ENCODE measurements around the gene KCNMA1. TPM values are rescaled to one million over a fixed set of nuclear protein-coding genes. Genes with fewer than 3 reads are reported as not detected.

Gene KCNMA1
- total RNA-seq, 1 experiment from 2014 or later, result 1.8 TPM

DNA sequence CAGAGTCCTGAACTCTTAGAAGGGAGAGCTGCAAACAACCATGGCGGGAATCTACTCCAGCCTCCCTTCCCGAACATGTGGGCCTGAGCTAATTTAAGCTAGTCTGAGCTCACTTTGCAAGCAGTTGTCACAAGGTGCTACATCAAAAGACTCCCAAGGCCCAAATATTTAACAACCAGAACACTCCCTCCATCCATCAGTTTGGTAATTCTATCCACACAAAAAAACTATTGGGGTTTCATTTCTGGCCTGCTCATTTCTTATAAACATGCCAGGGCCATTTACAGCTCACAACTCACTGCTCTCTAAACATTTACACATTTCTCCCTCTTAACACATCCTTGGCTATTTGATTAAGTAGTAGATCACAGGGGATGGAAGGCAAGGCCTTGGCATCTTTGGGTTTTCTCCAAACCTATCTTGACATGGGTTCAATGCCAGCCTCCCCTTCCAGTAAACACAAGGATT lies 263.4 kb downstream of the KCNMA1 start:
- no peak overlapping the region for H3K4me3 ChIP-seq
- H3K36me3 ChIP-seq, result no peaks in the 10 kb centered on the region
- H3K9me3 ChIP-seq (replicated peaks), result no peaks in the 10 kb centered on the region
- no peaks in the 10 kb centered on the region for H3K27me3 ChIP-seq (replicated peaks)
- H3K4me1 ChIP-seq (replicated peaks), result no peaks in the 10 kb centered on the region
- H3K27ac ChIP-seq, result no peak overlapping the region
- no peak for DNase-seq (ENCODE audit: low read depth in 1 of 2, low spot score in 2 of 2)

DNA sequence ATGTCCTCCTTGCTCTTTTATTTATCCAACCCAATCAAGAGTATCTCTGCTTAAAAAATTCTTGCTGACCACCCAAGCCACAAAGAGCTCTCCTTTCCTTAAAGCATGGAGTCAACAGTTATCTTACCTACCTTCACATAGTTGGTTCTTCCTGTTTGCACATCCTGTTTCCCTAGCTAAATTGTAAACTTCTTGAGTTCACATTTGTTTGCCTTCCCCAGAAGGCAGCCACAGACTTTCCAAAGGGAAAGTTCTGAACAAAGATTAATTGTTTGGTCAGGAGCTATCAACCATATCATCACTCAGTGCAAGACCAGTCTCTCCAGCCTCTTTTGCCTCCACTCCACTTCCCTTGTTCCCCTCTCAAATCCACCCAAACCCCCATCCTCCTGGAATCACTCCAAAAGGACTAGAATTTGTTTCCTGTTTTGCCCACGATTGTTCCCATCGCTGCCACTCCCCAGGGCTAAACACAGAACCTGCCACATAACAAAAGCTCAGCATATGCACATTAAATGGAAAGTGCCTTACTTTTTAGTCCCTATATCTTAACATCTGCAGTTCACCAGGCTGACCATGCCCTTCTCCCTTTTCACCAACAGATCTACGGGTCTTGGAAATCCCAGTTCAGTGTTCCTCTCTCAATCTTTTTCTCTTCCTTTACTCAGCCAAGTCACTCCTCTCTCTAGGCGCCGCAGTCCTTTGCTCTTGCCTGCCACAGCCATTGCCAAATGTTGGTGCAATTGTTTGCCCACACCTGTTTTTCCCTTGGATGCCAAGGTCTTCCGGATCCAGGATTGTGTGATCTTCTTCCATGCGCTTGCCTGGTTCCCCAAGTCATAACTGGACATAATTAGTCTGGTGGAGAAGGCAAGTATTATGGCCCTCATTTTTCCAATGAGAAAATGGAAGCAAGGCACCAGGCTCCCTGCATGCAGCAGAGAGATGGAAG lies 265.5 kb downstream of the KCNMA1 start:
- Histone ChIP-seq H3K27ac (no peak overlapping the region), H3K4me1 (replicated peaks) (no peaks in the 10 kb centered on the region), H3K27me3 (replicated peaks) (no peaks in the 10 kb centered on the region), H3K36me3 (no peaks in the 10 kb centered on the region), H3K4me3 (no peak overlapping the region), H3K9me3 (replicated peaks) (no peaks in the 10 kb centered on the region)
- no peak for DNase-seq (ENCODE audit: low read depth in 1 of 2, low spot score in 2 of 2)

DNA sequence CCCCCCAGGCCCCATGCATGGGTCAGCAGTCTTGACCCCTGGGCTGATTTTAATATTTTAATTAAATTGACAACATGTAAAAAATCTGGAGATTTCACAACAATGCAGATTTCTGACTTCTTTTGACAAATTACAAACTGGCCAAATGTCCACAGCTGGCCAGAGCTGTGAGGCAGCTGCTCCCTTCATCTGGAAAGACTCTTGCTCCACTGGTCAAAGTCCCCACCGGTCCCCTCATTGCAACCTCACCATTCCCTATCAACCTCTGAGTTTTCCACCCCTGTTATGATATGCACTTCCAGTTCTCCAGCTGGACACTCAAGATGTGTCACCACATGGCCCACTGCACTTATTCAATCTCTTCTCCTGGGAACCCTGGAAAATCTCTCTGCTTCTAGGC lies 266.2 kb downstream of the KCNMA1 start:
- no peaks in the 10 kb centered on the region for H3K27me3 ChIP-seq (replicated peaks)
- H3K4me3 ChIP-seq, result no peak overlapping the region
- DNase-seq (ENCODE audit: low read depth in 1 of 2, low spot score in 2 of 2), result no peak
- H3K36me3 ChIP-seq, result no peaks in the 10 kb centered on the region
- H3K27ac ChIP-seq, result no peak overlapping the region
- H3K4me1 ChIP-seq (replicated peaks), result 0 out of 2 replicates have a peak, but pooled peaks cover 5% of the 10 kb centered on the region
- no peaks in the 10 kb centered on the region for H3K9me3 ChIP-seq (replicated peaks)

DNA sequence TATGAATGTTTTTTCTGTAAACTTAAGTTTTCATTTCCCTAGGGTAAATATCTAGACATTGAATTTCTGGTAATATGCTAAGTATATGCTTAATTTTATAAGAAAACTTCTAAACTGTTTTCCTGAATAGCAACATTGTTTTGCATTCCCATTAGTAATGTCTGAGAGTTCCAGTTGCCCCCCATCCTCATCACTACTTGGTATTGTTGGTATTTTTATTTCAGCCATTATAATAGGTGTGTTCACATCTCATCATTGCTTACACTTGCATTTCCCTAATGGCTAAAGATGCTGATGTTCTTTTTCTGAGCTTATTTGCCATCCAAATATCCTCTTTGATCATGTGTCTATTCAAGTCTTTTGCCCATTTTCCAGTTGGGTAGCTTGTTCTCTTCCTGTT lies 269.6 kb downstream of the KCNMA1 start:
- Histone ChIP-seq H3K27ac (no peak overlapping the region), H3K4me1 (replicated peaks) (0 out of 2 replicates have a peak, but pooled peaks cover 6% of the 10 kb centered on the region), H3K9me3 (replicated peaks) (no peaks in the 10 kb centered on the region), H3K27me3 (replicated peaks) (no peaks in the 10 kb centered on the region), H3K36me3 (no peaks in the 10 kb centered on the region), H3K4me3 (no peak overlapping the region)
- DNase-seq (ENCODE audit: low read depth in 1 of 2, low spot score in 2 of 2), result no peak

- Histone ChIP-seq H3K4me3 (no peak overlapping the region), H3K27ac (no peak overlapping the region), H3K36me3 (no peaks in the 10 kb centered on the region), H3K9me3 (replicated peaks) (no peaks in the 10 kb centered on the region), H3K4me1 (replicated peaks) (peaks cover 10% of the 10 kb centered on the region), H3K27me3 (replicated peaks) (no peaks in the 10 kb centered on the region)
- no peak for DNase-seq (ENCODE audit: low read depth in 1 of 2, low spot score in 2 of 2)
These were observed 274.4 kb downstream of the KCNMA1 start for GRCh38 chr10:77363210-77363609.

- Histone ChIP-seq H3K27me3 (replicated peaks) (no peaks in the 10 kb centered on the region), H3K9me3 (replicated peaks) (no peaks in the 10 kb centered on the region), H3K36me3 (no peaks in the 10 kb centered on the region), H3K4me1 (replicated peaks) (peaks cover 23% of the 10 kb centered on the region), H3K4me3 (no peak overlapping the region), H3K27ac (no peak overlapping the region)
- DNase-seq (ENCODE audit: low read depth in 1 of 2, low spot score in 2 of 2), result no peak
These were observed 275.8 kb downstream of the KCNMA1 start for GRCh38 chr10:77361831-77362230.

DNA sequence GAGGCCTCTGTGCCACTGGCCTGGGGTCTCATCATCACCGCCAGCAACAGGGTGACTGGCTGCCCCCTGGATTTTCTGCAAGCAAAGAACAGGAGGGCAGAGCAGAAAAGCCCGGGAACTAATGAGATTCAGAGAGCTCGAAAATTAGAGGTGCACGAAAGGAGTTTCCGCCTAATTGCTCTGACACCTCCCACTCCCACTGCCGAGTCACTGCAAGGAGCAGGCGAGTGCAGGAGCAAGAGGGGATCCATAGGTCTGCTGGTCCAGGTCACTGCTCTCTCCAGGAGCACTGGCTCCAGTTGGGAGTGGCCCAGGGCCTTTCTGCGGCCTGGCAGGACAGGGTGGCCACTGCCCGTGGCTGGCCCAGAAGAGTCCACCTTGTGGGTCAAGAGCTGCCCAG lies 276.2 kb downstream of the KCNMA1 start:
- no peak for DNase-seq (ENCODE audit: low read depth in 1 of 2, low spot score in 2 of 2)
- no peak overlapping the region for H3K27ac ChIP-seq
- no peak overlapping the region for H3K4me3 ChIP-seq
- H3K4me1 ChIP-seq (replicated peaks), result peaks cover 23% of the 10 kb centered on the region
- no peaks in the 10 kb centered on the region for H3K36me3 ChIP-seq
- no peaks in the 10 kb centered on the region for H3K9me3 ChIP-seq (replicated peaks)
- no peaks in the 10 kb centered on the region for H3K27me3 ChIP-seq (replicated peaks)

DNA sequence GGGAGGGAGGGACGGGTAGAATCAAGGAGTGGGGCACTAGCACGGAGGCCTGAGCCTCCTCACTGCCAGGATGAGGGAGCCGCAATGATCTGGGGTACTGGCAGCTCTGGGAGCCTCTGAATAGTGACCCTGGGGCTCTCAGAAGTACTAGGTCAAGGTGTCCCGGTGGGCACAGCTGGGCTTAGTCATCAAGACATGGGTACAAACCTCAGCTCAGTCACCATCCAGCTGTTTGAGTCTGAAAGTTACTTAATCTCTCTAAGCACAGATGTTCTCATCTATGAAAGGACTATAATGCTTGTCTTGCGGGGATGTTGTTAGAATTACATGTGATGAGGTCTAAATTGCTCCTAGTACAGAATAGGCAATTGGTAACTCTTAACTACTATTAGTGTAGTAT lies 276.8 kb downstream of the KCNMA1 start:
- Histone ChIP-seq H3K4me1 (replicated peaks) (peaks cover 28% of the 10 kb centered on the region), H3K27ac (no peak overlapping the region), H3K4me3 (no peak overlapping the region), H3K27me3 (replicated peaks) (no peaks in the 10 kb centered on the region), H3K9me3 (replicated peaks) (no peaks in the 10 kb centered on the region), H3K36me3 (no peaks in the 10 kb centered on the region)
- DNase-seq (ENCODE audit: low read depth in 1 of 2, low spot score in 2 of 2), result no peak

DNA sequence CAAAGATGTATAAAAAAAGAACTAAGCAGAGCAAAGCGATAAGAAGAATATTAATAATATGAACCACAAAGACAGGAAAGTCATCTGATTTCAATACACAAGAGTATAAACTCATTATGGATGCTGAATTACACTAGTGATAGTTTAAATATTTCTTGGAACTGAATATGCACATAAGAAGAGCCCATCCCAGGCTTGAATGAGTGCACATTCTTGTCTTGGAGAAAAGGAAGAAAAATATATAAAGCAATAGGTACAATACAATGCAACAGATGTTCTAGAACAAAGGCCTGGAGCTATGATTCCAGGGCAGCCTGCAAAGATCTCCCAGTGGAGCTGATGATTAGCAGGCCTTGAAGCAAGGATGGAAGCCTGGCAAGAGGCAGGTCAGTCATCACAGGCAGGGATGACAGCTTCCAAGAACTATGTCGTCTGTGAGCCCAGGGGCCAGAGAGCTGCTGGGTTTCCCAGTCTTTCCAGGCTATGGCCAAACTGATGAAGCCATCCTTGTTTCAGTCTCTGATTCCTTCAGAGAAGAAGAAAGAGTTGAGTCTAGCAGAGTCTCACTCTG lies 277.6 kb downstream of the KCNMA1 start:
- no peak for DNase-seq (ENCODE audit: low read depth in 1 of 2, low spot score in 2 of 2)

GRCh38 chr10:77359287-77359691 lies 278.3 kb downstream of the KCNMA1 start:
- Histone ChIP-seq H3K4me3 (no peak overlapping the region), H3K27ac (no peak overlapping the region), H3K9me3 (replicated peaks) (no peaks in the 10 kb centered on the region), H3K36me3 (no peaks in the 10 kb centered on the region), H3K27me3 (replicated peaks) (no peaks in the 10 kb centered on the region), H3K4me1 (replicated peaks) (peaks cover 40% of the 10 kb centered on the region)
- no peak for DNase-seq (ENCODE audit: low read depth in 1 of 2, low spot score in 2 of 2)

More for the DNA sequence above, 277.6 kb downstream of the KCNMA1 start:
- Histone ChIP-seq H3K4me3 (no peak overlapping the region), H3K27ac (no peak overlapping the region), H3K27me3 (replicated peaks) (no peaks in the 10 kb centered on the region), H3K36me3 (no peaks in the 10 kb centered on the region), H3K9me3 (replicated peaks) (no peaks in the 10 kb centered on the region), H3K4me1 (replicated peaks) (peaks cover 36% of the 10 kb centered on the region)

DNA sequence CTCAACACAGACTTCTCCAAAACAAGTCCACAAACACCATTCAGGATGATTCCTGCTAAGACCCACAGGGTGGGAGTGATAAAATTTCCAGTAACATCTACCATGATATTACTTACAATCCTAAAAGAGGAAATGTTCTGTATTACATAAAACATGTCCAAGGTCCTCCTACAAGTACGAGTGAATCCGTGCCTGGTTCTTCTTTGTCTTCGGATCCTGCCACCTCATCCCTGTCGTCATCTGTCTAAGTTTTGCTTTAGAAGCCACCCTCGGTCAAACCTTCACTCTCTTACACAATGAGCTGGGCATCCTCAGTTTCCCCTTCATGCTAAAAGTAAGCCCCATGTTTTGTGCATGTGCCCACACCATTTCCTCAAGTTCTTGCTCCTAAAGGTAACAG lies 279.0 kb downstream of the KCNMA1 start:
- Histone ChIP-seq H3K9me3 (replicated peaks) (no peaks in the 10 kb centered on the region), H3K4me3 (no peak overlapping the region), H3K36me3 (no peaks in the 10 kb centered on the region), H3K4me1 (replicated peaks) (peaks cover 40% of the 10 kb centered on the region), H3K27ac (peak overlapping the region; percentile 86; the same call in 1 of the 2 replicates), H3K27me3 (replicated peaks) (no peaks in the 10 kb centered on the region)
- DNase-seq (ENCODE audit: low read depth in 1 of 2, low spot score in 2 of 2), result no peak

GRCh38 chr10:77357611-77358310 lies 279.8 kb downstream of the KCNMA1 start:
- Histone ChIP-seq H3K4me3 (no peak overlapping the region), H3K36me3 (no peaks in the 10 kb centered on the region), H3K4me1 (replicated peaks) (peaks cover 42% of the 10 kb centered on the region), H3K27ac (peak overlapping the region; percentile 86), H3K9me3 (replicated peaks) (no peaks in the 10 kb centered on the region), H3K27me3 (replicated peaks) (no peaks in the 10 kb centered on the region)
- peak in 1 of 2 experiments; percentile 67 for DNase-seq (ENCODE audit: low read depth in 1 of 2, low spot score in 2 of 2)

- H3K27me3 ChIP-seq (replicated peaks), result no peaks in the 10 kb centered on the region
- peak overlapping the region; percentile 86 for H3K27ac ChIP-seq
- no peaks in the 10 kb centered on the region for H3K36me3 ChIP-seq
- DNase-seq (ENCODE audit: low read depth in 1 of 2, low spot score in 2 of 2), result peak in 1 of 2 experiments; percentile 19
- H3K4me3 ChIP-seq, result no peak overlapping the region
- no peaks in the 10 kb centered on the region for H3K9me3 ChIP-seq (replicated peaks)
- peaks cover 48% of the 10 kb centered on the region for H3K4me1 ChIP-seq (replicated peaks)
These were observed 280.4 kb downstream of the KCNMA1 start for GRCh38 chr10:77357185-77357584.

- no peaks in the 10 kb centered on the region for H3K27me3 ChIP-seq (replicated peaks)
- no peaks in the 10 kb centered on the region for H3K36me3 ChIP-seq
- H3K9me3 ChIP-seq (replicated peaks), result no peaks in the 10 kb centered on the region
- H3K4me1 ChIP-seq (replicated peaks), result peaks cover 61% of the 10 kb centered on the region
- DNase-seq (ENCODE audit: low read depth in 1 of 2, low spot score in 2 of 2), result peak in 1 of 2 experiments; percentile 80
- H3K4me3 ChIP-seq, result no peak overlapping the region
- peak overlapping the region; percentile 86 for H3K27ac ChIP-seq
These were observed 281.8 kb downstream of the KCNMA1 start for GRCh38 chr10:77355844-77356243.

All from SJSA1 (cell line).